ENCODE results near the gene UBE4B. TPM values are rescaled to one million over a fixed set of nuclear protein-coding genes. Genes with fewer than 3 reads are reported as not detected.
"Not testable (repeated sequence)": the region's sequence is repeated elsewhere in the genome, so short reads cannot be mapped to it uniquely, and the experiment has no call there.

The UBE4B gene
- total and polyA plus RNA-seq, 2 of the 13 experiments (the other 11 are each of a cell fraction or from before 2014, with no cell fraction given): 15.2 to 24.8 TPM

DNA sequence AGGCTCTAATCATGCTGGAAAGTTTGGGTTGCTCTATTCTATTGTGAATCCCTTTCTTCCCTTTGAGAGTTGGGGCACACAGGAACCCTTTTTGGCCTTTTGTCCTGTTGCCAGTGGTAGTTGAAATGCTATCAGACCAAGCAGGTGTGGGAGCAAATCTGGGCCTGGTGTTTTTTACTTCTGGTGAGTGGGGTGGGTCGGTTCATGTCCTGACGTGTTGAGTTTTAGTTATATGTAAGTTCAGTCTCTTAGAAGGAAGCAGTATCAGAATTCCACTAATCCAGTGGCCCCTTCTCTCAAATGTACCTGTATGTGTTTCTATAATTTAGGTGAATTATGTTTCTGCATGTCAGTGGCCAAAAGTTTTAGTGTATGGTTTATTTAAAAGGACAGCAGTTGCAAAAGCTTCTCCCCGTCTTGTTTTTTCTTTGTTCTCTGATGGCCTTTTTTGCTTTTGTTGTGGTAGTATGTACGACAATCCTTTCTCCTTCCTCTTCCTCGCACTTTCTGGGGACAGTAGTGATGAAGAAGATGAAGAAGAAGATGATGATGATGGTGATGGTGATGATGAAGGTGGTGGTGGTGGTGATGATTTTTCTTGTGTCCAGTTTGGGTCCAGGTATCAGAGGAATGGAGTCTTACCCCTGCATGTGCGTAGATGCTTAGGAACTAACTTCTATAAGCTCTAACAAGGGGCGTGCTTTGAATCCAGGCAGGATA lies 74.2 kb downstream of the UBE4B start:
- no peak overlapping the region for H2AFZ ChIP-seq (ENCODE audit: low read length)
- ChIA-PET POLR2A (no interaction called here), CTCF (ENCODE audit: low intra/inter-chr PET ratio, low total read pairs) (no interaction called here)
- in situ Hi-C loops (cut with HindIII; ENCODE audit: extremely low pct_ligation_motif_present, low pct_unique_long_range_greater_than_20kb) (no loop called here), intact Hi-C loops (cut with micrococcal nuclease; ENCODE audit: unreplicated experiment) (no loop called here)
- H3K36me3 ChIP-seq (replicated peaks in 1 of 2; ENCODE audit: control insufficient read depth in 1 of 2, insufficient read depth in 2 of 2, low read length in 2 of 2): peaks cover 26 to 77% of the 10 kb centered on the region in 2 experiments
- H3K4me1 ChIP-seq (ENCODE audit: insufficient read depth, low read length): no peaks in the 10 kb centered on the region
- no peak overlapping the region for H3K27ac ChIP-seq (ENCODE audit: extremely low read length, insufficient read depth, low read length)
- no peaks in the 10 kb centered on the region for H4K20me1 ChIP-seq (ENCODE audit: insufficient read depth, low read length)
- H3K4me2 ChIP-seq (ENCODE audit: low read depth, low read length): no peak overlapping the region
- ATAC-seq: no peak
- no peak for DNase-seq (ENCODE audit: low spot score)
- H3K9ac ChIP-seq (ENCODE audit: insufficient read depth, low read depth, low read length): no peak overlapping the region
- H3K4me3 ChIP-seq (replicated peaks in 1 of 3; ENCODE audit: insufficient read depth in 1 of 3, low read depth in 2 of 3, low read length in 3 of 3): no peak overlapping the region
- TSS peak; percentile 35 for BruUV-seq (replicated peaks)
- no peaks in the 10 kb centered on the region for H3K9me3 ChIP-seq (ENCODE audit: low read length)
- TF ChIP-seq ZNF12 (CRISPR knock-in tag; IDR thresholded peaks at IDR 0.05) (no peak), ZNF496 (CRISPR knock-in tag; IDR thresholded peaks at IDR 0.05; ENCODE audit: insufficient replicate concordance) (no peak)
- TF ChIP-seq, protein P1, sequence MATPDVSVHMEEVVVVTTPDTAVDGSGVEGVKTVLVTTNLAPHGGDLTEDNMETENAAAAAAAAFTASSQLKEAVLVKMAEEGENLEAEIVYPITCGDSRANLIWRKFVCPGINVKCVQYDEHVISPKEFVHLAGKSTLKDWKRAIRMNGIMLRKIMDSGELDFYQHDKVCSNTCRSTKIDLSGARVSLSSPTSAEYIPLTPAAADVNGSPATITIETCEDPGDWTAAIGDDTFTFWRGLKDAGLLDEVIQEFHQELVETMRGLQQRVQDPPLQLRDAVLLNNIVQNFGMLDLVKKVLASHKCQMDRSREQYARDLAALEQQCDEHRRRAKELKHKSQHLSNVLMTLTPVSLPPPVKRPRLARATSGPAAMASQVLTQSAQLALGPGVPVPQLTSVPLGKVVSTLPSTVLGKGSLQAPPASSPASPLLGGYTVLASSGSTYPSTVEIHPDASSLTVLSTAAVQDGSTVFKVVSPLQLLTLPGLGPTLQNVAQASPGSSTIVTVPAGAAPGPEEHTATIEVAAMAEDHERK (CRISPR knock-in tag; IDR thresholded peaks at IDR 0.05; ENCODE audit: low read depth): no peak
- FAIRE-seq: no peak
- no peaks in the 10 kb centered on the region for H3K79me2 ChIP-seq (ENCODE audit: insufficient read depth, low read length)
- no peaks in the 10 kb centered on the region for H3K27me3 ChIP-seq (ENCODE audit: control insufficient read depth in 1 of 2, insufficient read depth in 2 of 2, low read length in 2 of 2)
- WGBS (ENCODE audit: low lambda C conversion rate): 97% methylated on average over 7 of the region's 7 CpGs

DNA sequence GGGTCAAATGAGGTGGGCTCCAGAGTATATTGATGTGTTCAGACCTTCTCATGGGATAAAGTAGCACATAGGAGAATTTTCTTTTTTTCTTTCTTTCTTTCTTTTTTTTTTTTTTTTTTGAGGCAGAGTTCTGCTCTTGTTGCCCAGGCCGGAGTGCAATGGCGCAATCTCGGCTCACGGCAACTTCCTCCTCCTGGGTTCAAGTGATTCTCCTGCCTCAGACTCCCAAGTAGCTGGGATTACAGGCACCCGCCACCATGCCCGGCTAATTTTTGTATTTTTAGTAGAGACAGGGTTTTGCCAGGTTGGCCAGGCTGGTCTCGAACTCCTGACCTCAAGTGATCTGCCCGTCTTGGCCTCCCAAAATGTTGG lies 74.7 kb downstream of the UBE4B start:
- H3K36me3 ChIP-seq (replicated peaks in 1 of 2; ENCODE audit: control insufficient read depth in 1 of 2, insufficient read depth in 2 of 2, low read length in 2 of 2): peaks cover 26 to 76% of the 10 kb centered on the region in 2 experiments
- H3K4me1 ChIP-seq (ENCODE audit: insufficient read depth, low read length); POLR2A ChIA-PET; H3K9ac ChIP-seq (ENCODE audit: insufficient read depth, low read depth, low read length); H4K20me1 ChIP-seq (ENCODE audit: insufficient read depth, low read length); BruUV-seq (replicated peaks); ATAC-seq; H3K4me3 ChIP-seq (replicated peaks in 1 of 3; ENCODE audit: insufficient read depth in 1 of 3, low read depth in 2 of 3, low read length in 3 of 3); H2AFZ ChIP-seq (ENCODE audit: low read length); H3K27ac ChIP-seq (ENCODE audit: extremely low read length, insufficient read depth, low read length); H3K27me3 ChIP-seq (ENCODE audit: control insufficient read depth in 1 of 2, insufficient read depth in 2 of 2, low read length in 2 of 2); CTCF ChIA-PET (ENCODE audit: low intra/inter-chr PET ratio, low total read pairs); DNase-seq (ENCODE audit: low spot score); H3K9me3 ChIP-seq (ENCODE audit: low read length); FAIRE-seq; in situ Hi-C loops (cut with HindIII; ENCODE audit: extremely low pct_ligation_motif_present, low pct_unique_long_range_greater_than_20kb); H3K79me2 ChIP-seq (ENCODE audit: insufficient read depth, low read length); H3K4me2 ChIP-seq (ENCODE audit: low read depth, low read length); intact Hi-C loops (cut with micrococcal nuclease; ENCODE audit: unreplicated experiment): not testable (repeated sequence)
- 97% methylated on average over 8 of the region's 8 CpGs for WGBS (ENCODE audit: low lambda C conversion rate)

All from HepG2 (cell line).